ENCODE results near the gene PPP1R2B. TPM values are rescaled to one million over a fixed set of nuclear protein-coding genes. Genes with fewer than 3 reads are reported as not detected.

The PPP1R2B gene
- total and polyA plus RNA-seq, 11 donors = not detected

DNA sequence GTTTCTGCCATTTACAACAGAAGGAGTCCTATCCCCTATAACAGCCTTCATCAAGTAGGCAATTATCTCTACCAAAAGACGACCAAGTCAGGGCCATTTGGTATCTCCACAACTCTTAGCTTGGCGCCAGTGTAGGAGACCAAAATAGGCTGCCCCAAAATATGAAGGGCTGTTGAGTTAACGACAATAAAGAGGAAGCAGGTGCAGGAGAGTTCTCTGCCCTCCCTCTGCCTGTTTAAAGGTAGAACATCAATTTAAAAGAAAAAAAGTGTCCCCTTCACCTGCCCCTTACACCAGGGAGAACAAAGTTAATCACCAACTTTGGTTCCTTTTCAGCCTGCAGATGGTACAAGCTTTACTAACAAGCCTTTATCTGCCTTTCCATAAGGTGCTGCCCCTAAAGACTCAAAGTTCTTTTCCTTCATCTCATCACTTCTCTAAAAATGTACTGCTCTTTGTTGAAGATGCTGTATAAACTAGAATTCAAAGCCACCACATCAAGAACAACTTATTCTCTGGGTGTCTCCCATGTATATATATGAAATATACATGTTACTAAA lies 33.3 kb downstream of the PPP1R2B start:
- H3K36me3 ChIP-seq = no peaks in the 10 kb centered on the region
- TF ChIP-seq POLR2A (IDR thresholded peaks at IDR 0.05) = no peak
- TF ChIP-seq, protein P1, sequence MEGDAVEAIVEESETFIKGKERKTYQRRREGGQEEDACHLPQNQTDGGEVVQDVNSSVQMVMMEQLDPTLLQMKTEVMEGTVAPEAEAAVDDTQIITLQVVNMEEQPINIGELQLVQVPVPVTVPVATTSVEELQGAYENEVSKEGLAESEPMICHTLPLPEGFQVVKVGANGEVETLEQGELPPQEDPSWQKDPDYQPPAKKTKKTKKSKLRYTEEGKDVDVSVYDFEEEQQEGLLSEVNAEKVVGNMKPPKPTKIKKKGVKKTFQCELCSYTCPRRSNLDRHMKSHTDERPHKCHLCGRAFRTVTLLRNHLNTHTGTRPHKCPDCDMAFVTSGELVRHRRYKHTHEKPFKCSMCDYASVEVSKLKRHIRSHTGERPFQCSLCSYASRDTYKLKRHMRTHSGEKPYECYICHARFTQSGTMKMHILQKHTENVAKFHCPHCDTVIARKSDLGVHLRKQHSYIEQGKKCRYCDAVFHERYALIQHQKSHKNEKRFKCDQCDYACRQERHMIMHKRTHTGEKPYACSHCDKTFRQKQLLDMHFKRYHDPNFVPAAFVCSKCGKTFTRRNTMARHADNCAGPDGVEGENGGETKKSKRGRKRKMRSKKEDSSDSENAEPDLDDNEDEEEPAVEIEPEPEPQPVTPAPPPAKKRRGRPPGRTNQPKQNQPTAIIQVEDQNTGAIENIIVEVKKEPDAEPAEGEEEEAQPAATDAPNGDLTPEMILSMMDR (IDR thresholded peaks at IDR 0.05) = no peak
- H3K27ac ChIP-seq = no peak overlapping the region
- intact Hi-C loops (cut with DNase I) = no loop called here
- H3K4me3 ChIP-seq = no peak overlapping the region
- DNase-seq = no peak
- H3K9me3 ChIP-seq = no peaks in the 10 kb centered on the region
- no peak for ATAC-seq
- H3K4me1 ChIP-seq = no peaks in the 10 kb centered on the region
- 54 to 76% (median 68%) methylated on average over 3 of the region's 3 CpGs for WGBS, 4 donors
- peaks cover 0 to 7% (median 0%) of the 10 kb centered on the region in 9 donors for H3K27me3 ChIP-seq

DNA sequence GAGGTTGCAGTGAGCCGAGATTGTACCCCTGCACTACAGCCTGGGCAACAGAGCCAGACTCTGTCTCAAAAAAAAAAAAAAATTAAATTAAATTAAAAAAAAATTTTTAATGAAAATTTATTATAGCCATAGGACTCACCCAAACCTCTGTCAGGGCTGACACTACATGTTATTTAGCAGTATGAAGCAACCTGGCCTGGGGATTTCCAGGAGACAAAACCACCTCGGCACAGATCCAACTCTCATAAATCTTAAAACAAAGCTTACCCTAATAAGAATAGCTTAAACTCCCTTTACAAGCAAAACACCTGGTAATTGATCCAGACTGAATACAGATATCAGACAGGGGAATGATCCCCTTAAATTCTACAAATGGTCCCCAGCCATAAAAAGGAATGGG lies 38.4 kb downstream of the PPP1R2B start:
- Histone ChIP-seq H3K36me3 (no peaks in the 10 kb centered on the region), H3K9me3 (no peaks in the 10 kb centered on the region), H3K4me3 (no peak overlapping the region), H3K27me3 (peaks cover 0 to 7% (median 0%) of the 10 kb centered on the region in 9 donors), H3K4me1 (no peaks in the 10 kb centered on the region), H3K27ac (no peak overlapping the region)
- TF ChIP-seq POLR2A (IDR thresholded peaks at IDR 0.05) = no peak
- TF ChIP-seq, protein P1 (IDR thresholded peaks at IDR 0.05) = no peak
- WGBS, 4 donors = 87 to 92% (median 88%) methylated on average over 2 of the region's 2 CpGs
- DNase-seq (no peak), ATAC-seq (no peak)
- intact Hi-C loops (cut with DNase I) = no loop called here

DNA sequence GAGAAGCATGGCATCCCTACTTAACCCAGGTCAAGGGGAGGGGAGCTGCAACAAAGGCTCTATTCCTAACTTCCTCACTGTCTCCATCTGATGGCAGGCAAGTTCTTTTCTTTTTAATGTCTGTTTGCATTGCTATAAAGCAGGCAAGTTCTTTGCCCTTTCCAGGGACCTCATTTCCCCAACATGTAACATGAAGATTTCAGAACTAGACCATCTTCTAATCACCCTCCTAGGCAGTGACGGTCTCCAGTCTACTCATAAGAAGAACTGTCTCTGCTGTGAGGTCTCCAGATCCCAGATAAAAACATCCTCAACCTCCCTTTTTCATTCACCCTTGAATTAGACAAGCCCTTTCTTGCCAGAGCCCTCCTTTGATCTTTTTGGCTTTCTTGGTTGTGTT lies 42.1 kb downstream of the PPP1R2B start:
- H3K4me3 ChIP-seq = no peak overlapping the region
- no peaks in the 10 kb centered on the region for H3K27me3 ChIP-seq
- ATAC-seq (no peak), DNase-seq (no peak)
- H3K9me3 ChIP-seq = no peaks in the 10 kb centered on the region
- no peaks in the 10 kb centered on the region for H3K36me3 ChIP-seq
- no peak overlapping the region for H3K27ac ChIP-seq
- WGBS, 4 donors = 59 to 73% (median 66%) methylated on average over 1 of the region's 1 CpG
- H3K4me1 ChIP-seq = no peaks in the 10 kb centered on the region
- intact Hi-C loops (cut with DNase I) = no loop called here
- TF ChIP-seq POLR2A (IDR thresholded peaks at IDR 0.05) = no peak
- TF ChIP-seq, protein P1 (IDR thresholded peaks at IDR 0.05) = no peak

DNA sequence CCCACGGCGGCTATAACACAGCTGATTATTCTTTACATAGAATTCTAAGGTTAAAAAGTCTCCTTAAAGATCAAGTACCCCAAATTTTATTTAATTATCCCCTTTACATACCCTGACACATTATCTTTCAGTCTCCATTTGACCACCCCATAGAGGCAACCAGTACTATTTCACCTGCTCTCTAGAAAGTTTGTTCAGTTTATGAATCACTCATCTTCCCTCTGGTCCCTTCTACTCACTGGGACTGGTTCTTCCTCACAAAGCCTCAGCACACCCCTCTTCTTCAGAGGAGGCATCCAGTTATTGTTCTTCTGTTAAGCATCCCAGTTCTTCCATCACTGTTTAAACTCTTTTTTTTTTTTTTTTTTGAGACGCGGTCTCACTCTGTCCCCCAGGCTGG lies 42.8 kb downstream of the PPP1R2B start:
- Histone ChIP-seq H3K36me3 (no peaks in the 10 kb centered on the region), H3K4me1 (no peaks in the 10 kb centered on the region), H3K9me3 (no peaks in the 10 kb centered on the region), H3K27me3 (no peaks in the 10 kb centered on the region), H3K27ac (no peak overlapping the region), H3K4me3 (no peak overlapping the region)
- intact Hi-C loops (cut with DNase I) = no loop called here
- ATAC-seq = no peak
- 91 to 93% (median 93%) methylated on average over 4 of the region's 4 CpGs for WGBS, 4 donors
- no peak for DNase-seq
- TF ChIP-seq, protein P1 (IDR thresholded peaks at IDR 0.05) = no peak
- TF ChIP-seq POLR2A (IDR thresholded peaks at IDR 0.05) = no peak
